H54 (cell line): ENCODE data around the gene UBAC2.

Experiments used
- DNase-seq: peaks from one replicate; pipeline ENCODE4 v3.0.0; 2011; ENCODE audit warnings: low spot score, mixed read lengths; ENCODE audit not compliant: insufficient read length
- FAIRE-seq: peaks from 3 replicates; lab custom pipeline; 2011; peaks lifted over from hg19 to GRCh38; lab: Jason Lieb, UNC
- POLR2A ChIP-seq: IDR thresholded peaks from 2 replicates; pipeline ENCODE4 v1.6.1; 2011; ENCODE audit warnings: low read depth, mild to moderate bottlenecking, low read length

Gene UBAC2

DNA sequence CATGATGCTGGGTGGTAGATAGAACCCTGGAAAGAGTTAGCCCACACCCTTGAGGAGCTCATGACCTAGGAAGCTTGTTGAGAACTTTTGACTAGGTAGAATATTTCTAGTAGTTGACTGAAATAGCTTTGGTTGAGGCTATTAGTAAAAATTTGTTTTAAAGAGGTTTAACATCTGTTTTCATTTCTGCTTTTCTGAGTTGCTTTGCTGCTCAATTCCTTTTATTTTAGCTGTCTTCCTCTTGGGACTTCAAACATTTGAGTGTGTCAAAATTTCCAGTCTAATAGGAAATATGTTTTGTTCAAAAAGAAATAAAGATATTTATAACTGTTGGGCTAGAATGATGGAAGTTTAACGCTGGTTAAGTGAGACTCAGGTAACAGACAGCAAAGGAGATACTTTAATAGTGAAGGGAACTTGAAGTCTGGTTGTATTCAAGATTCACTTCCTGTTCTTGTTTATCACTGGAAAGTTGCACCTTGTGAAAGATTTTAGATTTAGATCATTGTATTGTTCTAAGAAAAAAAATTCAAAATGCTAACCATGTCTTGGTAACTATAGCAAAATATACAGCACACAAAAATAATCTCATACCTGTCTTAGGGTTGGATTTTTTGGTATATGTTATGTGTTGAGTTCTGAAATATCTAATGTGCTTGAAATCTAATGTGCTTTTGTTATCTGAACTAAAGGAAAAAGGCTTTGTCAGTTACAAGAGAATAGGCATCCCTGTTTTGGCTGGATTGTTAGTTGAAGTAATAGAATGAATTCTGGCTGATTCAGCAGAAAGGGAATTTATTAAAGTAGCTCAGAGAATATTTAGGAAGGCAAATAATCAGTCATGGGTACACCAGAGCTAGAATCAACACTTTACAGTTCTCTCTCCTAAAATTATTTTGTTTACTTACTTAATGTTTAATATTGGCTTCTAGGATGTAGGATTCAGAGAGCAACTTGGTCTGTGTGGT lies 81.9 kb downstream of the UBAC2 start:
- FAIRE-seq (peak; percentile 90), DNase-seq (no peak)
- no peak for TF ChIP-seq POLR2A

DNA sequence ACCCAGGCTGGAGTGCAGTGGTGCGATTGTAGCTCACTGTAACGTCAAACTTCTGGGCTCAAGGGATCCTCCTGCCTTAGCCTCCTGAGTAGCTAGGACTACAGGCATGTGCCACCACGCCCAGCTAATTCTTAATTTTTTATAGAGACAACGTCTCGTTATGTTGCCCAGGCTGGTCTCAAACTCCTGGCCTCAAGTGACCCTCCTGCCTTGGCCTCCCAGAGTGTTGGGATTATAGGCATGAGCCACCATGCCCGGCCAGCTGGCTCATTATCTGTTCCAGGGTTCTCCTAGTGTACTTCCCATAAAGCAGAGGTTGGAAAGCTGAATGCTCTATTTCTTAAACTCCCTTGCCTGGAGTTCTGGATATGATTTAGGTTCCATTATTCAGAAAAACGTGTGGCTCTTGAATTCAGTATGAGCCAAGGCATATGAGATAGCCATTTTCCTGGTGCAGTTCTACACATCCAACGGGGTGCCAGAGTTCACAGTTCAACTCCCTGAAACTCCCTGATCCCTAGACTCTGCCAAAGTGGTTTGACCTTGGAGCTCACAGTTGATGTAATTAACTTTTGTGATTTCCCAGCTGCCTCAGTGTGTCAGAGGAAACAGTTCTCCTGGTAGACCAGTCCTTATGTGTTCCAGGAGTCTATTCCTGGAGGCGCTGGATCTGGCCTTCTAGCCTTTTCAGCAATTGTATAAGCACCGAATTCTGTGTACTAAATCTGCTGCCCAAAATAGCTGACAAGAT lies 85.0 kb downstream of the UBAC2 start:
- FAIRE-seq (peak; percentile 15), DNase-seq (no peak)
- no peak for TF ChIP-seq POLR2A

DNA sequence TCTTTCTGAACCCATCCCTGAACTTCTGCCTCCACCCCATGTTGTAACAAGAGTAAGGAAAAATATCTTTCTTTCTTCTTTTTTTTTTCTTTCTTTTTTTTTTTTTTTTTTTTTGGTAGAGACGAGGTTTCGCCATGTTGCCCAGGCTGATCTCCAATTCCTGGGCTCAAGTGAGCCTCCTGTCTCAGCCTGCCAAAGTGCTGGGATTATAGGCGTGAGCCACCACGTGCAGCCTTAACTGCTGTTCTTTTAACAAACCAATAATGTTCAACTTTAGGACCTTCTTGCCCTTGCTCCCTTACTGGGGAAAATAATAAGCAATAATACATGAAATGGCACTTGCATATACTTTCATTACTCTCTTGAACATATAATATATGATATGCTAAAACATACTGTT lies 86.9 kb downstream of the UBAC2 start:
- FAIRE-seq = no peak

DNA sequence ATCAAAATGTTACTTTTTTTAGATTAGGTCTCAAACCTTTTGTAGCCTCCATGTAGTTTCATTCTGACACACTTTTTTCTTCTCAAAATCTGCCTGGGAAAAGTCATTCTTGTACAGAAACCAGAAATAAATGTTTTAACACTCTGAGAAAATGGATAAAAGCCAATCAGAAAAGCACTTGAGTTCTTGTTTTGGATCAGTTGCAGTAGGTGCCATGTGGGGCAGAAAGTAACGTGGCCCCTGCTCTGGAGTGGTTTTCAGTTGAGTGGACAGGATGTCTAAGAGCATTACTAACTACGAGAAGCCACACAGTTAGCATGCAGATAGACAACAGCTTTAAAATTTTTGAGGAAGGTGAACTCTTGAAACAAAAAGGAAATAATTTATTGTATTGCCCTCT lies 87.4 kb downstream of the UBAC2 start:
- no peak for TF ChIP-seq POLR2A
- FAIRE-seq (peak; percentile 73), DNase-seq (no peak)

More for the DNA sequence above, 86.9 kb downstream of the UBAC2 start:
- TF ChIP-seq POLR2A = no peak
- no peak for DNase-seq

- DNase-seq = no peak
- no peak for TF ChIP-seq POLR2A
- FAIRE-seq = peak; percentile 92
These were observed 88.6 kb downstream of the UBAC2 start for GRCh38 chr13:99289271-99289670.

DNA sequence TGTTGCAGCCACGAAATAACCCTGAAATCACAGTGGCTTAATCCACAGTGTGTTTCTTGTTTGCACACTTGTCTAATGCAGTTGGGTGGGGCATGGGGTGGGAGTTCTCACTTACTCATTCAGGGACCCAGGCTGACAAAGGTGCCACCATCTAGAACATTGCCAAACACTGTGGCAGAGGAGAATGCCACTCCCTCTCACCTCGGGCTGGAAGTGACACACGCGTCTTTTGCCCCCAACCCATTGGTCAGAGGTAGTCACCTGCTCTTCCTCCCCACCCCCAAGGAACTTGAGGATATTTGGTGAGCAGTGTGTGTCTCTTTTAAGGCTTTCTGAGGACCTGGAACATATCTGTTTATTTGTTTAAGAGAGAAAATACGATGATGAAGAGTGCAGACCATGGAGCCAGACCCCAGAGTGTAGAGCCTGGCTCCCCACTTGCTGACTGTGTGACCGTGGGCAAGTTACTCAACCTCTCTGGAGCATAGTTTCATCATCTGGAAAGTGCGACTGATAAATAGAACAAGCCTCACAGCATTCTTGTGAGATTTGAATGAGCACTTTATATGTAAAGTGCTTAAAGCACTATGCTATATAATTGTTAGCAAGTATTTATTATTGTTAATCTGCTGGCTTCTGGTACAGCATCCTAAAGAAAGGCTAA lies 89.2 kb downstream of the UBAC2 start:
- TF ChIP-seq POLR2A = no peak
- FAIRE-seq (peak; percentile 11), DNase-seq (no peak)

GRCh38 chr13:99290894-99291293 lies 90.2 kb downstream of the UBAC2 start:
- FAIRE-seq = peak; percentile 87
- DNase-seq = no peak

DNA sequence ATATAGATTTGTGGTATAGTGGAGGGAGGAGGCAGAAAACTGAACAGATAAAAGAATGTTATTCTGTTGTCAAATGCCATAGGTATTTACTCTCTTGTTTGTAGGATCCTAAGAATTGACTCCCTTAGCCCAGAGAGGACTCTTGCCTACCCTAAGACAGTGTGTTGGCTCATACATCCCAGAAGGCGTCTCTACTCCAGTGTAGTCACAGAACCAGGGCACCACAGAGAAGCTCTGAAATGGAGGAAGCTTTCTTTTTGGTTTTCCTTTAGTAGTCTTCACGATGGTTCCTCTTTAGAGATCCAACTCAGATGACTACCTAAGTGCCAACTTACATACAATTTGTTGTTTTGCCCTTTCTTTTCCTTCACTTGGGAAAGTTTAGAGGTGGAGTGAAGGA lies 92.5 kb downstream of the UBAC2 start:
- DNase-seq (no peak), FAIRE-seq (no peak)
- no peak for TF ChIP-seq POLR2A

More at GRCh38 chr13:99290894-99291293, 90.2 kb downstream of the UBAC2 start:
- no peak for TF ChIP-seq POLR2A

DNA sequence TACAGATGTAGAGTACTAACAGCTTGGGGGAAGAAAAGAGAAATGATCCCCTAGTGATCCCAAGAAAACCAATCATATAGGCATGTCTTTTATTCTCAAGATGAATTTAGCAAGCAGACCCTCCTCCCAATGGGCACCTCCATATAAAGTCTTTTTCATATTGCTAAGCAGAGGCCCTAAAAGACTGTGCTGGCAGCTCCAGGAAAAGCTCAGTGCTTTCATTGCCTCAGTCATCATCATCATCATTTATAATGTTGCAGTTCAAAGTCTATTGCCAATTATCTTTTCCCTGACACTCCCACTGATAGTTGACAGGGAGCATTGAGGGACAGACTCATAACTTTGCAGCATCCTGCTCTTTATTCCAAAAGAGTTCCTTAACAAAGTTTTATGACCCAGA lies 93.5 kb downstream of the UBAC2 start:
- FAIRE-seq (peak; percentile 84), DNase-seq (no peak)
- no peak for TF ChIP-seq POLR2A

GRCh38 chr13:99294958-99295357 lies 94.3 kb downstream of the UBAC2 start:
- peak; percentile 95 for FAIRE-seq
- no peak for DNase-seq
- no peak for TF ChIP-seq POLR2A

DNA sequence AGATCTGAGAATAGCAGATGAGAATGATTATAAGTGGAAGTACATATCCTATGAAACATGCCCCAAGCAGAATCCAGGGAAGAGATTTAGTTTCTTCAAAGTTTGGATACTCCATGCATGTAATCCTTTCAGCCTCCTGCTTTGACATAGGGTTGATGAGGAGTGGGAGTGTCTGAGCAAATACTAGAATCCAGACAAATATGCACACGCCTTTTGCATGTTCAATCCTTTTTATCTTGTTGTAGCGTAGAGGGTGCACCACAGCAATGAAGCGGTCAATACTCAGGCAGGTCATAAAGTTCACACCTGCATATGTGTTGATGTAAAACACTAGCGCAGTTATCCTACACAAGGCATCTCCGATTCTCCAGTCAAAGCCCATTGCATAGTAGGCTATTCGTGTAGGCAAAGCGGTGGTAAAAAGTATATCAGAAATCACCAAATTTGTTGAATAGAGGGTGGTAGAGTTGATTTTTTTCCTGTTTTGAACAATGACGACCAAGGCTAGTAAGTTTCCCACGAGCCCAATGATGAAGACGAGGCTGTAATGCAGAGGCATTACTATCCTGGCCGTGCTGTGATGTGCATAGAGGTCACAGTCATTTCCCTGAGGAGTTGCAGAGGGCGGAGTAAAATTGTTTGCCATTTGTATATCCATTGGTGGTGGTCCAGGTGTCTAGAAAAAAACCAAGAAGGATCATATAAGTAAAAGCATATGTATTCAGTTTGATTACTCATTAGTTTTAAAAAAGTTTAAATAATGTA lies 95.0 kb downstream of the UBAC2 start:
- no peak for TF ChIP-seq POLR2A
- DNase-seq = no peak
- FAIRE-seq = no peak

GRCh38 chr13:99296398-99296797 lies 95.7 kb downstream of the UBAC2 start:
- FAIRE-seq (peak; percentile 67), DNase-seq (no peak)
- no peak for TF ChIP-seq POLR2A

DNA sequence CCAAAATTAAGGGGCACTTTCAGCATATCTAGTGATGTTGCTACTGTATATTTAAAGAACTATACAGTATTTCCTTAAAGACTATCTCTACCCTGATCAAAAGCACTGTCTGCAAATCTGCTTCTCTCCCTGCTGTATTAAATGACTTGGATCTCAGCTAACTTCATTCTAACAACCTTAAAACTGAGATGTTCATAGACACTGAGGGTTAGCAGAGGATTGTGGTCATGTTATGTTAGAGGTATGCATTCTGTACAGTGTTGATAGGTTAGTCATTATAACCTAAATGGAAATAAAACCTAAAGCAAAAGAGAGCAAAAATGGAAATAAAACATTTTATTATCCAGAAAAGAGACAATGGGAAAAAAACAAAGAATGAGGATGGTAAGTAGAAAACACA lies 96.7 kb downstream of the UBAC2 start:
- no peak for DNase-seq
- FAIRE-seq = peak; percentile 93
- no peak for TF ChIP-seq POLR2A
